KMS-11 (cell line): Measurements from ENCODE around the gene COL3A1.

Experiments used
- H2AFZ ChIP-seq: fragments of 200-600 bp; sonication (generic); 2 replicates; pipeline ENCODE4 v1.6.1; 2016; ENCODE audit warnings: antibody characterized with exemption, mixed run types, low read depth
- H3K27ac ChIP-seq: fragments of 200-600 bp; sonication (generic); 2 replicates; pipeline ENCODE4 v1.6.1; 2016; ENCODE audit warnings: mild to moderate bottlenecking, mixed run types
- H3K27me3 ChIP-seq: fragments of 200-600 bp; sonication (generic); 2 replicates; pipeline ENCODE4 v1.6.1; 2017; ENCODE audit warnings: mild to moderate bottlenecking, low read depth, mixed run types, moderate library complexity; ENCODE audit not compliant: insufficient read depth
- H3K36me3 ChIP-seq: fragments of 200-600 bp; sonication (generic); 2 replicates; pipeline ENCODE4 v1.6.1; 2017; ENCODE audit warnings: mild to moderate bottlenecking, mixed run types; ENCODE audit not compliant: insufficient read depth
- H3K4me1 ChIP-seq: fragments of 200-600 bp; sonication (generic); 2 replicates; pipeline ENCODE4 v1.6.1; 2016; ENCODE audit warnings: mild to moderate bottlenecking, low read depth, mixed run types; ENCODE audit not compliant: poor library complexity, severe bottlenecking
- H3K4me2 ChIP-seq: fragments of 200-600 bp; sonication (generic); 2 replicates; pipeline ENCODE4 v1.7.0; 2016; ENCODE audit warnings: mild to moderate bottlenecking, mixed run types
- H3K4me3 ChIP-seq: fragments of 200-600 bp; sonication (generic); IDR thresholded peaks from 2 replicates; pipeline ENCODE4 v1.6.1; 2017; ENCODE audit warnings: low read depth, low read length, mixed read lengths; ENCODE audit not compliant: insufficient read depth
- H3K79me2 ChIP-seq: fragments of 200-600 bp; sonication (generic); 2 replicates; pipeline ENCODE4 v1.6.1; 2016; ENCODE audit warnings: low read depth, mixed run types; ENCODE audit not compliant: insufficient read depth
- H3K9ac ChIP-seq: fragments of 200-600 bp; sonication (generic); 2 replicates; pipeline ENCODE4 v1.6.1; 2016; ENCODE audit warnings: mild to moderate bottlenecking, mixed run types
- H4K20me1 ChIP-seq: fragments of 200-600 bp; sonication (generic); 2 replicates; pipeline ENCODE4 v1.6.1; 2016; ENCODE audit warnings: mild to moderate bottlenecking, mixed run types; ENCODE audit not compliant: insufficient read depth
- CTCF ChIP-seq: fragments of 200-600 bp; sonication (generic); conservative IDR thresholded peaks from 2 replicates; pipeline ENCODE4 v1.6.1; 2017; ENCODE audit warnings: low read depth, mild to moderate bottlenecking, antibody characterized with exemption, low read length, moderate library complexity, mixed read lengths

Gene COL3A1

GRCh38 chr2:188964976-188965546 is 9.1 kb upstream of the COL3A1 start:
- Histone ChIP-seq H3K4me3 (no peak overlapping the region), H4K20me1 (no peaks in the 10 kb centered on the region), H2AFZ (no peak overlapping the region), H3K4me1 (no peaks in the 10 kb centered on the region), H3K27me3 (no peaks in the 10 kb centered on the region), H3K79me2 (no peaks in the 10 kb centered on the region), H3K36me3 (no peaks in the 10 kb centered on the region), H3K27ac (no peak overlapping the region), H3K9ac (no peak overlapping the region), H3K4me2 (no peak overlapping the region)
- TF ChIP-seq CTCF, result no peak

- Histone ChIP-seq H3K4me3 (no peak overlapping the region), H3K27me3 (no peaks in the 10 kb centered on the region), H4K20me1 (no peaks in the 10 kb centered on the region), H3K4me2 (no peak overlapping the region), H3K4me1 (no peaks in the 10 kb centered on the region), H3K9ac (no peak overlapping the region), H2AFZ (no peak overlapping the region), H3K36me3 (no peaks in the 10 kb centered on the region), H3K79me2 (no peaks in the 10 kb centered on the region), H3K27ac (no peak overlapping the region)
- TF ChIP-seq CTCF, result no peak
These were observed 8.6 kb upstream of the COL3A1 start for GRCh38 chr2:188965563-188965962.

GRCh38 chr2:188966079-188966571 is 8.0 kb upstream of the COL3A1 start:
- TF ChIP-seq CTCF, result no peak
- Histone ChIP-seq H3K79me2 (no peaks in the 10 kb centered on the region), H4K20me1 (no peaks in the 10 kb centered on the region), H3K4me1 (no peaks in the 10 kb centered on the region), H2AFZ (no peak overlapping the region), H3K27me3 (no peaks in the 10 kb centered on the region), H3K4me2 (no peak overlapping the region), H3K4me3 (no peak overlapping the region), H3K9ac (no peak overlapping the region), H3K27ac (no peak overlapping the region), H3K36me3 (no peaks in the 10 kb centered on the region)

- Histone ChIP-seq H4K20me1 (no peaks in the 10 kb centered on the region), H3K27ac (no peak overlapping the region), H3K36me3 (no peaks in the 10 kb centered on the region), H3K4me1 (no peaks in the 10 kb centered on the region), H3K4me3 (no peak overlapping the region), H2AFZ (no peak overlapping the region), H3K79me2 (no peaks in the 10 kb centered on the region), H3K27me3 (no peaks in the 10 kb centered on the region), H3K4me2 (no peak overlapping the region), H3K9ac (no peak overlapping the region)
- TF ChIP-seq CTCF, result no peak
These were observed 7.3 kb upstream of the COL3A1 start for GRCh38 chr2:188966728-188967440.
